RKO (cell line): ENCODE results near the gene FRRS1.
A peak's percentile ranks its signal among the peaks of the same experiment; 100 is the strongest.

ENCODE experiments used
- DNase-seq: peaks from one replicate; pipeline ENCODE4 v3.0.0-alpha.2; 2016; ENCODE audit warnings: low spot score

The FRRS1 gene

DNA sequence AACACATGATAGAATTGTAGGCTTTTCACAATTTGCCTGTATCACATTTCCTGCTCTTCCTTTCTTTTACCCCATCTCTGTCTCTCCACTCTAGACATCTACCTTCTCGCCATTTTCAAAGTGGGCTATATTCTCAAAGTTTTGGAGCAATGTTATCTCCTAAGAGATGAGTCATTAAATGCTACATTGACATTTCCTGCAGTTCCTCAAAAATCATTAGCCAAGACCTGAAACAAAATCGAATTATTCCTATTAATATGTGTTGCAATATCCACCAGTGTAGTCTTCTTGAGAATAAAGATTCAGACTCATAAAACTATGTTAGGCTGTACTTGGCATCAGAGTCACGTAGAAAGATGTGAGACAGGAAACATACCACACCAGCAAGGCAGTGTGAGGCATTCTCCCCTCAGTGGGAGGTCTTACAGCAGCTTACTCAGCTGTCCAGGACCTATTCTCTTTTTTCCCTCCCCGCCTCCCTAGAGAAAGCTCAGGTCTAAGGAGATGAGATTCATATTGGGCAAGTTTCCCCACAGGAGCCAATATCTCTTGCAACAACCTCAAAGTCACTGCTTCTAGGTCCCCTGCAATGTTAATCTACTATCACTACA is 38.8 kb downstream of the FRRS1 start:
- DNase-seq: no peak

GRCh38 chr1:99726818-99727217 is 39.6 kb downstream of the FRRS1 start:
- DNase-seq: no peak

GRCh38 chr1:99726407-99726806 is 40.0 kb downstream of the FRRS1 start:
- no peak for DNase-seq

DNA sequence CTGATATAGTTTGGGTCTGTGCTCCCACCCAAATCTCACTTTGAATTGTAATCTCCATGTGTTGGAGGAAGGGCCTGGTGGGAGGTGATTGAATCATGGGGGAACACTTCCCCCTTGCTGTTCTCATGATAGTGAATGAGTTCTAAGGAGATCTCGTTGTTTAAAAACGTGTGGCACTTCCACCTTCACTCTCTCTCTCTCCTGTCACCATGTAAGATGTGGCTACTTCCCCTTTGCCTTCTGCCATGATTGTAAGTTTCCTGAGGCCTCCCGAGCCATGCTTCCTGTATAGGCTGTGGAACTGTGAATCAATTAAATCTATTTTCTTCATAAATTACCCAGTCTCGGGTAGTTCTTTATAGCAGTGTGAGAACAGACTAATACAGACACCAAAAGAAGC is 40.4 kb downstream of the FRRS1 start:
- DNase-seq: no peak

GRCh38 chr1:99723251-99723650 is 43.2 kb downstream of the FRRS1 start:
- no peak for DNase-seq

GRCh38 chr1:99717005-99717404 is 49.4 kb downstream of the FRRS1 start:
- DNase-seq: no peak

GRCh38 chr1:99713006-99713405 is 53.4 kb downstream of the FRRS1 start:
- no peak for DNase-seq

DNA sequence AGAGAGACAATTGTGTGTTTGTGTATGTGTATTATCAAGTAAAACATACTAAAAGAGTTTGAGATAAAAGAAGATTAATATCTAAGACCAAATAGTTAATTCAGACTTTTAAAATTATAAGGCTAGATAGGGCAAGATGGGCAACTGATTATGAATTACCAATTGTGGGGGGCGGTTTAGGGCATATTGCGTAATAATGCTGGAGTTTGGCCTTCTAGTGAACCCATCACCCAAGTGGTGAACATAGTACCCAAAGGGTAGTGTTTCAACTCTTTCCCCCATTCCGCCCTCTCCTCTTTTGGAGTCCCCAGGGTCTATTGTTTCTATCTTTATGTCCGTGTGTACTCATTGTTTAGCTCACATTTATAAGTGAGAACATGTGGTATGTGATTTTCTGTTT is 55.4 kb downstream of the FRRS1 start:
- DNase-seq: no peak

GRCh38 chr1:99707535-99708142 is 58.8 kb downstream of the FRRS1 start:
- DNase-seq: peak; percentile 77

- DNase-seq: no peak
Observed at GRCh38 chr1:99705385-99705784, 61.0 kb downstream of the FRRS1 start.

DNA sequence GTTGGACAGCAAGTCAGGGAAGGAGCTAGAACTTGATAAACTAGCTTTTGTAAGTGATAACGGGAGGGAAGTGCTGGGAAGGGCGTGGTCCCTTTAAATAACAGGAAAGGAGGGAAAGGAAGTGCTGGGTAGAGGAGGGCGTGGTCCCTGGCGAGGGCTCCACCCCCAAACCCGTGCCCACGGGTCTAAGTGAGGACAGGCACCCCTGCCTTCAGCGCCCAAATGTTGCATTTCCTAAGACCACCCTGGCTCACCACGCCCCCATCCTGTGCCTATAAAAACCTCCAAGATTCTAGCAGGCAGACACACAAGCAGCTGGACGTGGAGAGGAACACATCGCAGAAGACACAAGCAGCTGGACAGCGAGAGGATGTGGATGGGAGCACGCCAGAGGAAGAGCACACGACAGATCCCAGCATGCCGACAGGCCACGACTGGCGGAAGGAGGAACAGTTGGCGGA is 62.0 kb downstream of the FRRS1 start:
- no peak for DNase-seq

DNA sequence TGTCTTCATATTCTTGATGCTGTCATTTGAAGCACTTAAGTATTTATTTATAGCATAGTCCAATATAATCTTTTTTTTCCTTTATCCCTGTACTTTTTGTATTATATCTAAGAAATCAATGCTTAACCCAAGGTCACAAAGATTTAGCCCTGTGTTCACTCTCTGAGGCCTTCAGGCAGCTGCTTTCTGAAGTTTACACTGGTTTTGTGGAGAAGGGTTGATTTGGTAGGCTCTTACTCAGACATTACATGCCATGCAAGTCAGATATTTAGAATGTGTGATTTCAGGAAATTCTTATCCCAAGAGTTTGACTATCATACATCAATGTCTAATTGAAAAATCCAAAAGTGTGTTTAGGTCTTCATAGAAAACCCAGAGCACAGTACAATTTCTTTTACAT is 64.2 kb downstream of the FRRS1 start:
- DNase-seq: no peak

DNA sequence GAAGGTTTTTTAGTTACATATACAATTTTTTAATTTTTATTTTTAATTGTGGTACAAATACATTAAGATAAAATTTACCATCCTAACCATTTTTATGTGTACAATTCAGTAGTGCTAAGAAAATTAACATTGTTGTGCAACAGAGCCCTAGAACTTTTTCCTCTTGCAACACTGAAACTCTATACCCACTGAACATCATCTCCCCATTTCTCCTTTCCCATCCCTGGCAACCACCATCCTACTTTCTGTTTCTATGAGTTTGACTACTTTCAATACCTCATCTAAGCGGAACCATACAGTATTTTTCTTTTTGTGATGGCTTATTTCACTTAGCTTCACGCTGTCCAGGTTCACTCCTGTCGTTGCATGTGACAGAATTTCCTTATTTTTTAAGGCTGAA is 66.4 kb downstream of the FRRS1 start:
- DNase-seq: no peak

GRCh38 chr1:99697580-99697979 is 68.9 kb downstream of the FRRS1 start:
- no peak for DNase-seq

- DNase-seq: no peak
Observed at GRCh38 chr1:99696616-99697015, 69.8 kb downstream of the FRRS1 start.

- DNase-seq: no peak
Observed at GRCh38 chr1:99691175-99691574, 75.3 kb downstream of the FRRS1 start.

GRCh38 chr1:99685516-99686180 is 80.8 kb downstream of the FRRS1 start:
- peak; percentile 78 for DNase-seq

DNA sequence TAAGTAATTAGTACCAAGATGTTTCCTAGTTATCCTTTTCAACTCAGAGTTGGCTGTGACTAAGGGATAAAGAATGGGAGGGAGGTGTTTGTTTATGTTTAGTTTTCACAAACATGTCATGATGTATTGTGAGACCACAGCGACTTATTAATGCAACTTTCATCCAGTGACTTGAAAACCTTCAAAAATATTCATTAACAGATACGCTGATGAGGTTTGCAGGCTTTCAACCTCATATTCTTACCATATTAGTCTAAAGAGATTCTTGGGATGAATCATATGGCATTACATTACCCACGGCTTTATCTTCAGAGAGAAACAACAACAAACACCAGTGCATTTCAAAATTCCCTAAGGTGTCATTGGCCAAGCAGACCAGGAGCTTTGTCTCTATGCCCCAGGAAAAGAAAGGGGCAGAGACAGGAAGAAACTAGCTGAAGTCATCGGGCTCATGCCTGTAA is 84.1 kb downstream of the FRRS1 start:
- DNase-seq: no peak

DNA sequence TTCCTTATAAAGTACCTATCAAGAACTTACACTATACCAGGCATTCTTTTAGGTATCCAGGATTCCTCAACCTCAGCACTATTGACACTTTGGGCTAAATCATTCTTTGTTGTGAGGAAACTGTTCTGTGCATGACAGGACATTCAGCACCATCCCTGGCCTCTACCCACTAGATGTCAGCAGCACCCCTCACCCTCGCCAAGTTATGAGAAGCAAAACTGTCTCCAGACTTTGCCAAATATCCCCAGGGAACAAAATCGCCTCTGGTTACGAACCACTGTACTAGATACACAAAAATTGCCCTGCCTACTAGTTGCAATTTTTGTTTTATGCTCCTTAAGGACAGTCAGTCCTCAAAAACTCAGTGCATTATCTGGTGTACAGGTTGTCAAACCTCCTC is 84.9 kb downstream of the FRRS1 start:
- DNase-seq: no peak

DNA sequence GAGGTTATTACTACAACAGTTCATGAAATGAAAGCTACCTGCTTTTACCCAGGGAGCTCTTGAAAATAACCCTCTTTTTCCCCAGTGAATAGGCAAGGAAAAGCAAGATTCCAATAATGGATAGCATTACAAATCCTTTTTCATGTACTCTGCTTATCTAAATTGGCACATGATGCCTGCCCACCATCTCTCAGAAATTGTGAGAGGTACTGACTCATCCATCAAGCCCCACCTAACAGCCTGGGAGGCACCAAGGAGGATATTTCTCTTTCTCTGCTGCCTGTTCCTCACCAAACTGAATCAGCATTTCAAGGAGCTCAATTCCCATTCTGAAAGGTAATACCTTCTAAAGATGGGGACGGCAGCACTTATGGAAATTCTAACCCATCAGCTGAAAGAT is 86.2 kb downstream of the FRRS1 start:
- no peak for DNase-seq

DNA sequence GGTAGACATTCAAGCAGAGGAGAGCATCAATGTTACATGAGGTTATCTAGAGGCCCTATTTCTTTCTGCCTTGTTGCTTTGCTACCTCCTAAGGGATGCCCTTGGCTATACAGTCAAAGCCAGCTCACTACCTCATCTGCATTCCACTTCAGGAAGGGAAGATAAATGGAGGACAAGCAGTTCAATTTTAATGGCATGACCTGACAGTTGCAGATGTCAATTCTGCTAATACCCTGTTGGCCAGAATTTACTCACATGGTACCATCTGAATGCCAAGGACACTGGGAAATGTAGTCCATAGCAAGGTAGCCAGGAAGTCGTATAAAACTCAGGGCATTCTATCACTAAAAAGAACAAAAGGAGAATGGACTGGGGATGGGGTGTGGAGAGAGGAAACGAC is 89.0 kb downstream of the FRRS1 start:
- DNase-seq: no peak

GRCh38 chr1:99676876-99677275 is 89.6 kb downstream of the FRRS1 start:
- no peak for DNase-seq

GRCh38 chr1:99675994-99676393 is 90.4 kb downstream of the FRRS1 start:
- DNase-seq: no peak

GRCh38 chr1:99675292-99675691 is 91.1 kb downstream of the FRRS1 start:
- DNase-seq: no peak
